ENCODE data around the gene RCOR3.

The RCOR3 gene

DNA sequence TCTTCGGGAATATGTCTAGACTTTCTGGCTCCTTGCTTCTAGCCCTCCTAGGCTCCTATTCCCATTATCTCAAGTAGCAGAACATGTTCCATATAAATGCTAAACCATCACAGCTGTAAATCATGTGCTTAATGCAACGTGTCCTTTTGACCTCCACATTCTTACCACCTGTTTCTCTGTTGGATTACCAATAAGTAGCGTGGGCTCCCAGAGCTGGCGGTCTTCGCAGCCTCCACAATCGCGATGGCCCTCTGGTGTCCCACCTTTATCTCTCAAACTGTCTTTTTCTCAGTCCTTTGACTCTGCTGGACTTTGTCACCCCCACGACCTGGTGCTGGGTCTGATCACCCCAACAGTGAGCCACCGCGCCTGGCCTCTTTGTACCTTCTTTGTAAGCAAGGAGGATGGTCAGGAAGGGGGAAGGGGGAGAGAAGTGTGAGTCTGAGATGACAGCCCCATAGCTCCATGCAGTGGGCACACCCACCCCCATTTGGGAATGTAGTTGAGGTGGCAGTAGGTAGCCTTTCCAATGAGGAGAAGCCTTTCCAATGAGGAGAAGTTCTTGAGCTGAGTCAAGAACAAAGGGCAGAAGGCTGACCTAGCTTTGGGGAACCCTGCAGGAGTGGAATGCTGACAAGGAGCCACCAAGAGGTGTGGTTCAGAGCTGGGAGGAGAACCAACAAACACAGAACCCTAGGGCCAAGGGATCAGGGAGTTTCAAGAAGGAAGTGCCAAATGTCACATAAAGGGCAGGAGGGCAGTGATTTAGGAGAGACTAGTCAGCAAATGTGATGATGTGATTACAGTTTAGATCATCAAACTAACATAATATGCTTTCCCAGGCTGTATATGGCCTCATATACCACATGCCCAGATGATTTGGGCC is 81.7 kb downstream of the RCOR3 start:
- Histone ChIP-seq H3K36me3 (ENCODE audit: insufficient read depth, low read length) (no peaks in the 10 kb centered on the region), H3K27me3 (ENCODE audit: insufficient read depth, low read length, poor library complexity) (no peaks in the 10 kb centered on the region), H3K4me1 (ENCODE audit: insufficient read depth, low read length) (peaks cover 7% of the 10 kb centered on the region), H3K79me2 (ENCODE audit: insufficient read depth, low read length) (no peaks in the 10 kb centered on the region), H3K9me3 (ENCODE audit: insufficient read depth, low read length, severe bottlenecking) (no peaks in the 10 kb centered on the region), H3K9ac (ENCODE audit: low read depth, low read length) (no peak overlapping the region), H3K4me3 (ENCODE audit: low read depth in 1 of 2, low read length in 2 of 2) (no peak overlapping the region), H3K4me2 (ENCODE audit: insufficient read depth, low read length) (no peak overlapping the region), H3K27ac (ENCODE audit: low read length) (no peak overlapping the region), H4K20me1 (ENCODE audit: insufficient read depth, low read length) (no peaks in the 10 kb centered on the region; the same call in 1 of the 2 replicates), H2AFZ (ENCODE audit: low read depth, low read length) (no peak overlapping the region)
- no peak for TF ChIP-seq EZH2 (IDR thresholded peaks at IDR 0.05; ENCODE audit: borderline replicate concordance, low read depth, low read length, severe bottlenecking)
- no peak for TF ChIP-seq CTCF (IDR thresholded peaks at IDR 0.05; ENCODE audit: borderline replicate concordance, extremely low read depth, low read length, poor library complexity, severe bottlenecking)
- no peak for ATAC-seq (ENCODE audit: insufficient read depth, low read depth)
- no peak for DNase-seq

DNA sequence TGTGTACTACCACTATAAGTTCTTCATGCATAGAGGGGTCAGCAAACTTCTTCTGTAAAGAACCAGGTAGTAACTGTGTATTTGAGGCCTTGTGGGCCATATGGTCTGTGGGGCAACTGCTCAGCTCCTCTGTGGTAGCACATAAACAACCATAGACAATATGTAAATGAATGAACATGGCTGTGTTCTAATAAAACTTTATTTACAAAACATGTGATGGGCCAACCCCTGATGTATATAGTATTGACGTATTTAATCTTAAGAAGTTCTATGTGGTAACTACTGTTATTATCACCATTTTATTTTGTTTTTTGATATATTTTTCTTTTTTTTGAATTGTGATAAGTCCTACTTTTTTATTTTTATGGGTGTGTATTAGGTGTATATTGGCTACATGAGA is 82.8 kb downstream of the RCOR3 start:
- ATAC-seq (ENCODE audit: insufficient read depth, low read depth) (no peak), DNase-seq (no peak)
- no peaks in the 10 kb centered on the region for H3K9me3 ChIP-seq (ENCODE audit: insufficient read depth, low read length, severe bottlenecking)
- no peaks in the 10 kb centered on the region for H3K36me3 ChIP-seq (ENCODE audit: insufficient read depth, low read length)
- H3K4me3 ChIP-seq (ENCODE audit: low read depth in 1 of 2, low read length in 2 of 2): no peak overlapping the region
- no peak overlapping the region for H3K27ac ChIP-seq (ENCODE audit: low read length)
- TF ChIP-seq CTCF (IDR thresholded peaks at IDR 0.05; ENCODE audit: borderline replicate concordance, extremely low read depth, low read length, poor library complexity, severe bottlenecking) (no peak), EZH2 (IDR thresholded peaks at IDR 0.05; ENCODE audit: borderline replicate concordance, low read depth, low read length, severe bottlenecking) (no peak)
- H3K79me2 ChIP-seq (ENCODE audit: insufficient read depth, low read length): no peaks in the 10 kb centered on the region
- no peak overlapping the region for H3K9ac ChIP-seq (ENCODE audit: low read depth, low read length)
- H2AFZ ChIP-seq (ENCODE audit: low read depth, low read length): no peak overlapping the region
- no peaks in the 10 kb centered on the region for H3K4me1 ChIP-seq (ENCODE audit: insufficient read depth, low read length)
- H4K20me1 ChIP-seq (ENCODE audit: insufficient read depth, low read length): no peaks in the 10 kb centered on the region; the same call in 1 of the 2 replicates
- no peaks in the 10 kb centered on the region for H3K27me3 ChIP-seq (ENCODE audit: insufficient read depth, low read length, poor library complexity)
- no peak overlapping the region for H3K4me2 ChIP-seq (ENCODE audit: insufficient read depth, low read length)

DNA sequence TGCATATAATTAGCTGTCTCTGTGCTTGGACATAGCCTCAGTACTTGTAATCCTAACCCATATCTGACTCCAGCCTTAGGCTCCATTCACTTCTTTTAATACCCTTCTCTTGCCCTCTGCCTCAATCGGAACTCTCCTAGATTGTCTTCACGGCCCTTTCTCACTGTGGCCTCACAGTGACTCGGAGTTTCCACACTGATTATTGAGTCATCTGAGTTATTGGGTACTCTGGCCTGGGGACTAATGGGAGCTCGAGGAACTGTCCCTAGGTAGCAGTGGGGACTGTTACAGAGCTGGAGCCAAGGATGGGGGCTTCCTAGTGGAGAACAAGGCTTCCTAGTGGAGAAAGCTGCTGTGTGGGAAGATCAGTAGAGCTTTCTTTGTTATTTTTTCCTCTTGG is 84.4 kb downstream of the RCOR3 start:
- TF ChIP-seq EZH2 (IDR thresholded peaks at IDR 0.05; ENCODE audit: borderline replicate concordance, low read depth, low read length, severe bottlenecking): no peak
- TF ChIP-seq CTCF (IDR thresholded peaks at IDR 0.05; ENCODE audit: borderline replicate concordance, extremely low read depth, low read length, poor library complexity, severe bottlenecking): no peak

More for the DNA sequence above, 84.4 kb downstream of the RCOR3 start:
- H3K27ac ChIP-seq (ENCODE audit: low read length): no peak overlapping the region
- no peaks in the 10 kb centered on the region for H3K9me3 ChIP-seq (ENCODE audit: insufficient read depth, low read length, severe bottlenecking)
- H3K9ac ChIP-seq (ENCODE audit: low read depth, low read length): no peak overlapping the region
- H3K27me3 ChIP-seq (ENCODE audit: insufficient read depth, low read length, poor library complexity): no peaks in the 10 kb centered on the region
- ATAC-seq (ENCODE audit: insufficient read depth, low read depth) (no peak), DNase-seq (no peak)
- no peak overlapping the region for H2AFZ ChIP-seq (ENCODE audit: low read depth, low read length)
- no peak overlapping the region for H3K4me2 ChIP-seq (ENCODE audit: insufficient read depth, low read length)
- H4K20me1 ChIP-seq (ENCODE audit: insufficient read depth, low read length): no peaks in the 10 kb centered on the region; the same call in 1 of the 2 replicates
- no peaks in the 10 kb centered on the region for H3K79me2 ChIP-seq (ENCODE audit: insufficient read depth, low read length)
- H3K36me3 ChIP-seq (ENCODE audit: insufficient read depth, low read length): no peaks in the 10 kb centered on the region
- H3K4me1 ChIP-seq (ENCODE audit: insufficient read depth, low read length): no peaks in the 10 kb centered on the region
- H3K4me3 ChIP-seq (ENCODE audit: low read depth in 1 of 2, low read length in 2 of 2): no peak overlapping the region

All from DND-41 (cell line).